T-helper 2 cell (primary cell): ENCODE measurements around the gene CYP19A1.

Experiments used
- DNase-seq, 5 experiments: peaks; one replicate each; pipeline versions ENCODE4 v3.0.0 to v3.0.0-alpha.2; 2012 to 2022

Gene CYP19A1

GRCh38 chr15:51322621-51323296 lies 15.6 kb downstream of the CYP19A1 start:
- no peak for DNase-seq

GRCh38 chr15:51321316-51321715 lies 17.1 kb downstream of the CYP19A1 start:
- no peak for DNase-seq

GRCh38 chr15:51320843-51321242 lies 17.6 kb downstream of the CYP19A1 start:
- no peak for DNase-seq

GRCh38 chr15:51319539-51319938 lies 18.9 kb downstream of the CYP19A1 start:
- DNase-seq = no peak

- no peak for DNase-seq
These were observed 19.8 kb downstream of the CYP19A1 start for GRCh38 chr15:51318382-51319150.

GRCh38 chr15:51316636-51317035 lies 21.8 kb downstream of the CYP19A1 start:
- no peak for DNase-seq

- DNase-seq = no peak
These were observed 22.7 kb downstream of the CYP19A1 start for GRCh38 chr15:51315726-51316125.

- no peak for DNase-seq
These were observed 23.7 kb downstream of the CYP19A1 start for GRCh38 chr15:51314391-51315337.

GRCh38 chr15:51313644-51314280 lies 24.6 kb downstream of the CYP19A1 start:
- DNase-seq = no peak

GRCh38 chr15:51313074-51313393 lies 25.4 kb downstream of the CYP19A1 start:
- DNase-seq = no peak

- no peak for DNase-seq
These were observed 26.0 kb downstream of the CYP19A1 start for GRCh38 chr15:51312166-51313073.

- DNase-seq = no peak
These were observed 26.9 kb downstream of the CYP19A1 start for GRCh38 chr15:51311510-51311909.

GRCh38 chr15:51310064-51310463 lies 28.3 kb downstream of the CYP19A1 start:
- no peak for DNase-seq

GRCh38 chr15:51307811-51308210 lies 30.6 kb downstream of the CYP19A1 start:
- no peak for DNase-seq

- no peak for DNase-seq
These were observed 31.1 kb downstream of the CYP19A1 start for GRCh38 chr15:51307325-51307724.

- DNase-seq = no peak
These were observed 34.9 kb downstream of the CYP19A1 start for GRCh38 chr15:51303462-51303980.

GRCh38 chr15:51302480-51302879 lies 35.9 kb downstream of the CYP19A1 start:
- DNase-seq = no peak

- DNase-seq = no peak
These were observed 39.0 kb downstream of the CYP19A1 start for GRCh38 chr15:51299187-51300015.

GRCh38 chr15:51298620-51299019 lies 39.8 kb downstream of the CYP19A1 start:
- no peak for DNase-seq

- DNase-seq = no peak
These were observed 47.7 kb downstream of the CYP19A1 start for GRCh38 chr15:51290720-51291119.

- DNase-seq = no peak
These were observed 49.1 kb downstream of the CYP19A1 start for GRCh38 chr15:51289290-51289689.
